Upper lobe of right lung (tissue), 1 donor: ENCODE results near the gene SLC22A12. TPM values are rescaled to one million over a fixed set of nuclear protein-coding genes. Genes with fewer than 3 reads are reported as not detected.

Experiments used
- ATAC-seq: fragments of 200-7000 bp; cut with Tn5 transposase; one replicate; pipeline ENCODE4 v1.9.1; 2020; ENCODE audit warnings: mild to moderate bottlenecking, moderate library complexity
- DNase-seq: peaks from one replicate; pipeline ENCODE4 v3.0.0-alpha.2; 2020
- H3K27ac ChIP-seq: fragments of 200-600 bp; one replicate; pipeline ENCODE4 v1.8.0; 2022
- H3K27me3 ChIP-seq: fragments of 200-600 bp; one replicate; pipeline ENCODE4 v1.8.0; 2022; ENCODE audit warnings: mild to moderate bottlenecking
- H3K36me3 ChIP-seq: fragments of 200-600 bp; one replicate; pipeline ENCODE4 v1.8.0; 2022
- H3K4me1 ChIP-seq: fragments of 200-600 bp; one replicate; pipeline ENCODE4 v1.8.0; 2022
- H3K4me3 ChIP-seq: fragments of 200-600 bp; one replicate; pipeline ENCODE4 v1.8.0; 2022; ENCODE audit warnings: mild to moderate bottlenecking
- H3K9me3 ChIP-seq: fragments of 200-600 bp; one replicate; pipeline ENCODE4 v1.8.0; 2022
- intact Hi-C: fragments of 100-400 bp; cut with DNase I; formaldehyde crosslinking; loops from one replicate; pipeline ENCODE4 v1.11.0; 2022
- total RNA-seq: library from RNA; stranded (reverse); fragmentation: NEBNext Ultra II Directional; extraction: Animal tissue kit (Norgen Biotek cat#: 25700); gene quantifications from one replicate; pipeline ENCODE4 v1.2.1, GENCODE V29; 2021
- TF ChIP-seq, protein P1 (sequence below): fragments of 200-600 bp; IDR thresholded peaks from one replicate; pipeline ENCODE4 v1.8.0; 2022; ENCODE audit warnings: antibody characterized with exemption
- donor health status: DM: no; HTN: yes; CAD: no; lungs with severe emphysema.

Gene SLC22A12
- total RNA-seq, 1 donor from 2014 or later: not detected

DNA sequence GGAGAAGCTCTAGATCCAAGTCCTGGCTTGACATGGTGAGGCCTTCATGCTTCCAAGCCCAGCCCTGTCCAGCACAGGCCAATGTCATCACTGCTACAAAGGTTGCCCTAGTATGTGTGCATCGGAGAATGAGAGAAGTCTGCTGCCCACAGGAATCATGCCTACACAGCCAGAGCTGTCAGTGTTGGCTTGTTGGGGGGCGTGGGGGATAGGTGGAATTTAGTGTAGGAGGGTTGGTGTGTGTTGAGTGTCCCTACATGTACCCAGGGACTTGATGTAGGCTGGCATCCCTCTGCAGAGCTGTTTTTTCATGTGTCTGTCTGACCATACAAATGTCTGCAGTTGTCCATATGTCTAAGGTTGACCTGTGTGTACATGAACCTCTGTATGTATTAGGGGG lies 37.6 kb downstream of the SLC22A12 start:
- H3K27me3 ChIP-seq: peaks cover 3% of the 10 kb centered on the region
- ATAC-seq (no peak), DNase-seq (no peak)
- H3K4me3 ChIP-seq: no peak overlapping the region
- no peaks in the 10 kb centered on the region for H3K4me1 ChIP-seq
- H3K36me3 ChIP-seq: no peaks in the 10 kb centered on the region
- H3K27ac ChIP-seq: no peak overlapping the region
- TF ChIP-seq, protein P1, sequence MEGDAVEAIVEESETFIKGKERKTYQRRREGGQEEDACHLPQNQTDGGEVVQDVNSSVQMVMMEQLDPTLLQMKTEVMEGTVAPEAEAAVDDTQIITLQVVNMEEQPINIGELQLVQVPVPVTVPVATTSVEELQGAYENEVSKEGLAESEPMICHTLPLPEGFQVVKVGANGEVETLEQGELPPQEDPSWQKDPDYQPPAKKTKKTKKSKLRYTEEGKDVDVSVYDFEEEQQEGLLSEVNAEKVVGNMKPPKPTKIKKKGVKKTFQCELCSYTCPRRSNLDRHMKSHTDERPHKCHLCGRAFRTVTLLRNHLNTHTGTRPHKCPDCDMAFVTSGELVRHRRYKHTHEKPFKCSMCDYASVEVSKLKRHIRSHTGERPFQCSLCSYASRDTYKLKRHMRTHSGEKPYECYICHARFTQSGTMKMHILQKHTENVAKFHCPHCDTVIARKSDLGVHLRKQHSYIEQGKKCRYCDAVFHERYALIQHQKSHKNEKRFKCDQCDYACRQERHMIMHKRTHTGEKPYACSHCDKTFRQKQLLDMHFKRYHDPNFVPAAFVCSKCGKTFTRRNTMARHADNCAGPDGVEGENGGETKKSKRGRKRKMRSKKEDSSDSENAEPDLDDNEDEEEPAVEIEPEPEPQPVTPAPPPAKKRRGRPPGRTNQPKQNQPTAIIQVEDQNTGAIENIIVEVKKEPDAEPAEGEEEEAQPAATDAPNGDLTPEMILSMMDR: no peak
- no peaks in the 10 kb centered on the region for H3K9me3 ChIP-seq
- intact Hi-C loops: no loop called here

DNA sequence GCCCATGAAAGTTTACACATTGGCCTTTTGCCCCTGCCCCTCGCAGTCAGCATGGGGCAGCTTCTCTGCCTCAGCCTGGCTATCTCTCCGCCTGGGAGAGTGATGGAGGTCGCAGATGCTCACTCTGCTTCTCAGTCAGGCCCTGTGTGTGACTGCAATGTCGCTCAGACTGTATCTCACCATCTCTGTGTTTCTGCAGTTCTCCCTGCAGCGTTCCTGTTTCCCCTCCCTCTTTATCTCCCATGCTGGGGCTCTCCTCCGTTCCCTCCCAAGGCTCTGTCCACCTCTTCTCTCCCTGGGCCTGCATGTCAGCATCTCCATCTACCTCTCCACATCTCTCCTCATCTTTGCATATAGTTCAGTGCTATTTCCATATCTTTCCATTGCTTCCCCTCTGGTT lies 38.1 kb downstream of the SLC22A12 start:
- TF ChIP-seq, protein P1: no peak
- Histone ChIP-seq H3K36me3 (no peaks in the 10 kb centered on the region), H3K27me3 (peaks cover 3% of the 10 kb centered on the region), H3K27ac (no peak overlapping the region), H3K4me1 (no peaks in the 10 kb centered on the region), H3K9me3 (no peaks in the 10 kb centered on the region), H3K4me3 (no peak overlapping the region)
- ATAC-seq: no peak
- intact Hi-C loops: no loop called here
- DNase-seq: no peak

DNA sequence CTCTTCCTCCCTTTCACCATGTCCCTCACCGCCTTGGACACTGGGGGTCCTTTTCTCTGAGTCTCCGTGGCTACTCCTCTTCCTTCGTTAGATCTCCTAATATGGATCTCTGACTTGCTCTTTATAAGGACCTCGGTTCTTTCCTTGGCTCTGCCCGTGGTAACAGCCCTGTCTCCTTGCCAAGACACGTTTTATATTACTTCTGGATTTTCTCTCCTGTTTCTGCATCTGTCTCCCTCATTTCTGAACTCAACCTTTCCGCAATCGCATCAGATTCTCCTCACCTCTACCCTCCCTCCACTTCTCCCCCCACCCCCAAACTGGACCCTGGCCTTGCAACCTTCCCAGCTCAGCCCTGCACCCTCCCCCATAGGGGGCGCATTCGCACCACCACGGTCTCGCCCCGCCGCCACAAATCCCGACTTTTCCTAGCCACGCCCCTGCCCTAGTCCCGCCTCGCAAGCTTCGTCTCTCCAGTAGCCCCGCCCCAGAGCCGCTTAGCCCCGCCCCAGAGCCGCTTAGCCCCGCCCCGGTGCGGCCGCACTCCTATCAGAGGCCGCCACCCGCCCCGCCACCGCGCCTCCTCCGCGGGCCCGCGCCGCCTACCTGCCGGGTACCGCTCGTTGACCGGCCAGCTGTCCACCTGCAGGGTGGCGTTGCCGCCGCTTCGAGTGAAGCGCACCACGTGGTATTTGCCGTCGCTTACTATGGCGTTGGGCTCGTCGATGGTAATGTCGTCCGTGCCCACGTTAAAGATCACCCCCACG lies 39.0 kb downstream of the SLC22A12 start:
- DNase-seq (no peak), ATAC-seq (peak; percentile 40)
- TF ChIP-seq, protein P1: no peak
- intact Hi-C loops: no loop called here
- H3K27me3 ChIP-seq: peaks cover 10% of the 10 kb centered on the region
- no peak overlapping the region for H3K27ac ChIP-seq
- no peaks in the 10 kb centered on the region for H3K9me3 ChIP-seq
- no peak overlapping the region for H3K4me3 ChIP-seq
- H3K4me1 ChIP-seq: no peaks in the 10 kb centered on the region
- no peaks in the 10 kb centered on the region for H3K36me3 ChIP-seq

- intact Hi-C loops: no loop called here
- Histone ChIP-seq H3K27ac (no peak overlapping the region), H3K27me3 (peaks cover 19% of the 10 kb centered on the region), H3K36me3 (no peaks in the 10 kb centered on the region), H3K4me1 (no peaks in the 10 kb centered on the region), H3K9me3 (no peaks in the 10 kb centered on the region), H3K4me3 (no peak overlapping the region)
- TF ChIP-seq, protein P1: no peak
- DNase-seq: no peak
- ATAC-seq: no peak
These were observed 40.7 kb downstream of the SLC22A12 start for GRCh38 chr11:64631675-64632074.

DNA sequence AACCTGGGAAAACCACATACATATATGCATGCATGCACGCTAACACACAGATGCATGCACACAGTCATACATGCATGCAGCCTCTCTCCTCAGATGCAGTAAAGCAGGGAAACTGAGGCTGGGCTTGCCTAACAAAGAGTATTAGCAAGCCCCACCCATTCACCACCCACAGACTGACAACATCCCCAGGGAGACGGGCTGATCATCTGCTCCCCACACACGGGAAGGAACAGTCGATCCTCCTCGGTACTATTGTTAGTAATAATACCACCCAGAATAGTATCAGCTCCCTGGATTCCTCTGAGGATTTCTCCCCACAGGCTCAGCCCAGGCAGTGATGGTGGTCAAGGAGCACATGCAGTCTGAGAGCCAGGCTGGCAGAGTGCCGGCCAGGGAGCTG lies 41.2 kb downstream of the SLC22A12 start:
- Histone ChIP-seq H3K4me1 (no peaks in the 10 kb centered on the region), H3K4me3 (no peak overlapping the region), H3K9me3 (no peaks in the 10 kb centered on the region), H3K27ac (no peak overlapping the region), H3K27me3 (peaks cover 25% of the 10 kb centered on the region), H3K36me3 (no peaks in the 10 kb centered on the region)
- intact Hi-C loops: no loop called here
- TF ChIP-seq, protein P1: no peak
- no peak for ATAC-seq
- DNase-seq: no peak

GRCh38 chr11:64632654-64633053 lies 41.6 kb downstream of the SLC22A12 start:
- DNase-seq: no peak
- no peak overlapping the region for H3K4me3 ChIP-seq
- H3K36me3 ChIP-seq: no peaks in the 10 kb centered on the region
- H3K9me3 ChIP-seq: no peaks in the 10 kb centered on the region
- no peaks in the 10 kb centered on the region for H3K4me1 ChIP-seq
- no peak overlapping the region for H3K27ac ChIP-seq
- intact Hi-C loops: no loop called here
- peaks cover 29% of the 10 kb centered on the region for H3K27me3 ChIP-seq
- TF ChIP-seq, protein P1: no peak
- no peak for ATAC-seq
